ENCODE measurements around the gene PLD1.
A peak's percentile ranks its signal among the peaks of the same experiment; 100 is the strongest.

The PLD1 gene

DNA sequence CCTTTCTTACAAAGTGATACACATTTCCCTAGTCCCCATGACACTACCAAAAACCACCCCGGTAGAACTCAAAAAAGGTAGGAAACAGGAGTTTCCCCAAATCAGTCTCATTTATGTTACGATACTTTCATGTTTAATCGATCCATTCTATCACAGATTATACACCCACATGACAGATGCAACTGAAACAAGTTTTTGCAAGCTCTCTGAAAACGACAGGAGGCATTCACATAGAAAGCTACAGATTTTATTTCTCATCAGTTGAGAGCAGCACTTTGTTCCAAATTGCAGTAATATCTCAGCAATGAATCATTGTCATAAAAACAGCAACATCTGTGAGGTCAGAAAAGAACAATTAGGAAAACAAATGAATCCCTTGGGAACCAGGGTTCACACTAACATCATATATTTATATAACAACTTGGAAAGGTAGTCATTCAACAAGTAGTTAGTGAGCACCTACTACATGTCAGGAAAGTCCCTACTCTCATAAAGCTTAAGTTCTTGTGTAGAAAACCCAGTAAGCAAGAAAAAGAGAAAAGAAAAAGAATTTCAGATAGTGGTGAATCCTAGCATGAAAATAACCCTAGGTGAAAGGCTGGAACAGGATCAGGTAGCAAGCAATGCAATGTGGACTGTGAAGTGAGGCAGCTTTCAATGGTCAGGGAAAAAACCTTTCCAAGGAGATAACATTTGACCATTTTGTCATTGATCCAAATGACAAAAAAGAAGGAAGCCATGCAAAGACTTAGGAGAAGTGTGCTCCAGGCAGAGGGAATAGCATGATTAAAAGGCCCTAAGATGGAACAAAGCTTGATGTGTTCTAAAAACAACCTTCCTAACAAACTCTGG, 8.3 kb downstream of the PLD1 start:
- no peaks in the 10 kb centered on the region for H3K36me3 Mint-ChIP-seq
- no peak overlapping the region for H3K27ac Mint-ChIP-seq
- no peak overlapping the region for H3K4me3 Mint-ChIP-seq
- H3K4me1 Mint-ChIP-seq = no peaks in the 10 kb centered on the region
- no peak for ATAC-seq
- H3K27me3 Mint-ChIP-seq = peaks cover 2% of the 10 kb centered on the region
- no peaks in the 10 kb centered on the region for H3K9me3 Mint-ChIP-seq

DNA sequence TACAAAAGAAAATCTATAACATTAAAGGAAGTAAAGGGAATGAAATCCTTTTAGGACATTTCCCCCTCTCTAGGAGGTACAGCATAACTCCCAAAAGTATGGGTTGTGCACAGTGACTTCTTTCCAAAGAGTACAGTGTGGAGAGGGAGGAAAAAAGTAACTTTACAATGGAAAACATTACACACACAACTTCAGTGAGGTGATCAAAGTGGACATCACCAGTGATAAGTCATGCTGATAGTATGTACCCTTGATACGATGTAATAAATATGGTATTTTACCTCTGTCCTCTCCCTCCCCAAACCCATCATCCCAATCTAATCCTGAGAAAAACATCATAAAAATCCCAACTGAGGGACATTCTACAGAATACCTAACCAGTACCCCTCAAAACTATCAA, 10.8 kb downstream of the PLD1 start:
- Mint-ChIP-seq H3K4me3 (no peak overlapping the region), H3K27me3 (no peaks in the 10 kb centered on the region), H3K36me3 (no peaks in the 10 kb centered on the region), H3K4me1 (no peaks in the 10 kb centered on the region), H3K9me3 (no peaks in the 10 kb centered on the region), H3K27ac (no peak overlapping the region)
- no peak for ATAC-seq

DNA sequence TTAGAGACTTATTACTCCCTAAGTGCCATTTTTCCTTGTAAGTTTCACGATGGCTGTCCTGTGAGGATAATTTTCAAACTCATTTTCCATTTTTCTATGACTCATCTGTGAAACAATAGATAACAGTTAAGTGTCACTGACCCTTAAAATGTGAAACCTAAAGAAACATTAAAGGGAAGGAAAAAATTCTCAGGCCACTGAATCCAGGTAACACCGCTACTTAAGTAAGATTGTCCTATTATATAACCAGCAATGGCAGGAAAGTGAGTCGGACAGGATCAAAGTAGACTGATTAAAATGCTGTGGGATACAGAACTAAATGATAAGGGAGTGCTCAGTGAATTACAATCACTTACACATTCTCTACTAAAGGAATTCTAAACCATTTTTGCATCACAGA, 12.4 kb downstream of the PLD1 start:
- H3K27me3 Mint-ChIP-seq = no peaks in the 10 kb centered on the region
- no peaks in the 10 kb centered on the region for H3K36me3 Mint-ChIP-seq
- H3K27ac Mint-ChIP-seq = no peak overlapping the region
- H3K4me3 Mint-ChIP-seq = no peak overlapping the region
- no peaks in the 10 kb centered on the region for H3K4me1 Mint-ChIP-seq
- no peaks in the 10 kb centered on the region for H3K9me3 Mint-ChIP-seq
- no peak for ATAC-seq

DNA sequence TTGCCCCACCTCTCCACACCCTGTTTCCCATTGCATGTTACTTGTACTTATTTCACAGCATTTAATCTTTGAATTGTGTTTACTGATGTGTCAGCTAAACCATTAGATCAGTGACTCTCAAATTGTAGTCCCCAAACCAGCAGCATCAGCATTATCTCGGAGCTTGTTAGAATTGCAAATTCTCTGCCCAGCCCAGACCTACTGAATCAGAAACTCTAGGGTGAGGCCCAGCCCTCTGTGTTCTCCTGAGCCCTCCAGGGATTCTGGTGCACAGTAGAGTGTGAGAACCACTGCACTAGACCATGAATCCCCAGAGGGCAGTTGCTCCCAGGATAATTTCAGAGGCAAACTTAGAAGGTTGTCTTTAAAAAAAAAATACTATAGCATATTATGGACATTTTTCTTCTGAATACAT, 13.0 kb downstream of the PLD1 start:
- H3K27ac Mint-ChIP-seq = no peak overlapping the region
- H3K9me3 Mint-ChIP-seq = no peaks in the 10 kb centered on the region
- no peak for ATAC-seq
- no peak overlapping the region for H3K4me3 Mint-ChIP-seq
- H3K27me3 Mint-ChIP-seq = peaks cover 3% of the 10 kb centered on the region
- H3K4me1 Mint-ChIP-seq = no peaks in the 10 kb centered on the region
- no peaks in the 10 kb centered on the region for H3K36me3 Mint-ChIP-seq

DNA sequence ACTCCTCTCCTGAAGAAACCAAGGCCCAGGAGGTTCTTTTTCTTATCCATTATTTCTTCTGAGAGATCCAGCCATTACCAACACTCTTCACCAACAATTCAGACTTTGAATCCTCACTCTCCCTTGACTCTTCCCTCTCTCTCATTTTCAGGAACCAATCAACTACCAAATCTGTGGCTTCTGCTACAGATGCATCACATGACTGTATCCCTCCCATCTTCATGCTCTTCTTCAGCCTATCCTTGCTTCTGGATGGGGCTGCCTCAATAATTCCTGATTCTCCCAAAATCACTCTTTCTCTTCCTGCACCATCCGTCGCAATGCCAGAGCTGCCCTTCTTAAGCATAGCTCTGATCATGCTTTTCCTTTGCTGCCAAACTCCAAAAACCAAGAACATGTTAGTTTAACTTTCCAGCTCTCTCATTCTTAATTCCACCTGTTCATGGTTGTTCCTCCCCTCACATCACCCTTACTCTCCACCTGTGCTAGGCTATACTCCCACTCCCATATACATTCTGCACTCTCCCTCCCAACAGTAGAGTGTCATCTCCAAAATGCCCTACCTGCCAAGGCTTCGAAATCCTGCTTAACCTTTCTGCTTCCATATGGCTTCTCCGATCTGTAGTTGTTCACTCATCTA, 13.5 kb downstream of the PLD1 start:
- no peaks in the 10 kb centered on the region for H3K4me1 Mint-ChIP-seq
- H3K27me3 Mint-ChIP-seq = peaks cover 8% of the 10 kb centered on the region
- no peaks in the 10 kb centered on the region for H3K9me3 Mint-ChIP-seq

DNA sequence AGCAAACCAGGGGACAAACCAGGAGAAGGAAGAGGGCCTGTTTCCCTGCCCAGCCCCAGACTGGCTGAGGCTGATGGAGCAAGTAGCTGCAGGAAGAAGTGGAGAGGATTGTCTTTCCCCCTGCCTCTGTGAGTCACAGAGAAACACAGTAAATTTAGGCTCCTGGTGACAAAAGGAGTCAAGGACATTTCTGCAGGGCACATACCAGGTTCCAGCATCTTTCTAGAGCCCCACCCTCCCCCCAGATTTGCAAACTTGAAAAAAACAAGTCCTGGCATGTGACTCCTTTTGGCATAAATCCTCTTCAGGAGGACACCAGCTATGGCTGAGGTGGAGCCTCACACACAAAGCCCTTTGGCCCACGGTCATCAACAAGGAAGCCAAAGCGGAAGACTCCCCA, 17.8 kb downstream of the PLD1 start:
- Mint-ChIP-seq H3K4me1 (no peaks in the 10 kb centered on the region), H3K4me3 (no peak overlapping the region), H3K27me3 (peaks cover 8% of the 10 kb centered on the region), H3K36me3 (no peaks in the 10 kb centered on the region), H3K9me3 (no peaks in the 10 kb centered on the region), H3K27ac (no peak overlapping the region)
- ATAC-seq = peak; percentile 4

More for the DNA sequence above, 13.5 kb downstream of the PLD1 start:
- no peak for ATAC-seq
- H3K36me3 Mint-ChIP-seq = no peaks in the 10 kb centered on the region
- H3K27ac Mint-ChIP-seq = no peak overlapping the region
- no peak overlapping the region for H3K4me3 Mint-ChIP-seq

DNA sequence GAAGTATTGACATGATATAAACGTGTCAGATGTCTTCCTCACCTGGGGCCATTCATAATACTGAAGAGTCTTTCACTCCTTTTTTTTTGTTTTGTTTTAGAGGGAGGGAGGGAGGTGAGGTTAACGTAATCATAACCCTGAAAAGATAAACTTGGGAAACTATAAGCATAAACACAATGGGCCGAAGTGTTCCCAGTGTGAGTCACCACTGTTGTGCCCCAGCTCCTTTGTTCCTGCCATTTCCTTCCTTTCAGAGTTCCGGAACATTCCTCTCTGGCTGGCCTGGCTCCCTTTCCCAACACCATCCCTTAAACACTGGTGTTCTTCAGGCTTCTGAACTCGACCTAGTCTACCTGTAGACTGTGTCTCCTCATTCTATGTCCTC, 18.6 kb downstream of the PLD1 start:
- H3K27me3 Mint-ChIP-seq = peaks cover 8% of the 10 kb centered on the region
- no peak for ATAC-seq
- no peak overlapping the region for H3K27ac Mint-ChIP-seq
- no peak overlapping the region for H3K4me3 Mint-ChIP-seq
- H3K4me1 Mint-ChIP-seq = no peaks in the 10 kb centered on the region
- H3K36me3 Mint-ChIP-seq = no peaks in the 10 kb centered on the region
- no peaks in the 10 kb centered on the region for H3K9me3 Mint-ChIP-seq

DNA sequence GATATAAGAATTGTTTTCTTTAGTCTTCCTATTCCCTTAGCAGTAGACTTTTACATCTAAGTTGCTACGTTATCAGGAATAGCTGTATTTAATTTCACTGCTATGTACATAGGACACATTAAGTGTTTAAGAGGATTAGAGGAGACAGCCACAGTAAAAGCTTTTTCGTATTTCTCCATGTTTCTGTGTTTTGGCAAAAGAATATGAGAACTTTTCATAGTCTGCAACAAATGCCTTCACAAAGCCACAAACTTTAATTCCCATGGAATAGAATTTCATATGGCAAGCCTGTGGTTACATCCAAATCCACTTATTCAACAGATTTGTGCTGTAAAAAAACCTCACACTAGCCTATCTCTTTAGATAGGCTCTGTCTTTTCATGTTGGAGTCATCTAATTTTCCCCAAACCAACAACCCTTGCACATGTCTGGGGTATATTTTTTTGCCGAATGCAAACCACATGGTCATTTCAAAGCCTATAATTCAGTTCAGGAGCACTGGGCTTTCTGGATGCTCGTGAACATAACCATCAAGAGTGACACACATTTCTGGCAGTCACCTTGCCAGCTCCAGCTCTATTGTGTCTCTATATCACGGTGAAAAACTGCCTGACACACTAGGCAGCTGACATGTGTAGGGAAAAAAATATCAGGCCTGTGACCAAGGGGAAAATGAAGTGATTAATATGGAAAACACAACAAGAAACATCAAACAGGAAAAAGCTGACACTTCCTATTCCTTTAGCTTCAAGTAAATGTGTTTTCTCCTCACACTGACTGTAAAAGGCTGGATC, 19.2 kb downstream of the PLD1 start:
- ATAC-seq = no peak
- Mint-ChIP-seq H3K27me3 (peaks cover 8% of the 10 kb centered on the region), H3K9me3 (no peaks in the 10 kb centered on the region), H3K27ac (no peak overlapping the region), H3K4me1 (no peaks in the 10 kb centered on the region), H3K36me3 (no peaks in the 10 kb centered on the region), H3K4me3 (no peak overlapping the region)

DNA sequence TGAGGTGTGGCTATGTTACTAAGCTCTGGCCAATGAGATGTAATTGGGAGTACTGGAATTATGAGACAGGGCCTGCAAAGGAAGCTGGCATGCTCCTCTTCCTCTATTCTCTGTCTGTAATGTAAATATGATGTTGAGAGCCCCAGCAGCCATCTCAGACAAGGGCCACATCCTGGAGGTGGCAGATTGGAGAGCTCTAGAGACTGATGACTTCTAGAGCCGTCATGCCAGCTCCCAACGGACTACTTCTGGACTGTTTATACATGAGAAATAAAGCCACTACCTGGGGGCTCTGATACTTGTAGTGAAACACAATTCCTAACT, 19.7 kb downstream of the PLD1 start:
- Mint-ChIP-seq H3K27me3 (peaks cover 8% of the 10 kb centered on the region), H3K27ac (no peak overlapping the region), H3K36me3 (no peaks in the 10 kb centered on the region), H3K4me3 (no peak overlapping the region), H3K4me1 (no peaks in the 10 kb centered on the region), H3K9me3 (no peaks in the 10 kb centered on the region)
- no peak for ATAC-seq

DNA sequence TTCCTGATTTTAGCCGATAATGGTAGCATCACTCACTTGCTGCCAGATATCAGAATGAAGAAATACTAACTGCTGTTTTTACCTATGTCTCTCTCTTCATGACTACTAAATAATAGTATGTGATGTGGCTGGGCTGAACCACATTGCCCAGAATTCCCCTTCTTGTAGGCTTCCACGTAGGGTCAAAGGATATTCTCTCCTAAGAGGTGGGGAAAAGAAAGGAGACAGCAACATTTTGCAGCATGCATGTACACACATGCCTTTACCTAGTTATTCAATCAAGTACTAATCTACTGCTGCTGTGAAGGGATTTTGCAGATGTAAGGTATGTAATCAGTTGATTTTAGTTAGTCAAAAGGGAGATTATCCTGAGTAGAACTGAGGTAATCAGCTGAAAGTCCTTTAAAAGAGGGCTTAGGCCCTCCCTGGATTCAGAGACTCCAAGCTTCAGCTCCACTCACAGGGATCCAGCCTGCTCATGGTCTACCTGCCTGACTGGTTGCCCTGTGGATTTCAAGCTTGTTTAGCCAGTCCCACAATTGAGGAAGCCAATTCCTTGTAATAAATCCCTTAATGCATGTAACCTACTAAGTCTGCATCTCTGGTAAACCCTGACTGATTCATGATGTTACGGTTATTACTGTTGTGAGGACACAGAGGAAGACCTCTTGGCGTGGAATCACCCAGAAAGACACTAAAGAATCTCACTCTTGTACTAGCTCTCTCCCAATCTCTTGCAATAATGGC, 20.4 kb downstream of the PLD1 start:
- ATAC-seq = no peak
- H3K9me3 Mint-ChIP-seq = no peaks in the 10 kb centered on the region
- no peak overlapping the region for H3K27ac Mint-ChIP-seq
- no peaks in the 10 kb centered on the region for H3K36me3 Mint-ChIP-seq
- peaks cover 8% of the 10 kb centered on the region for H3K27me3 Mint-ChIP-seq
- no peaks in the 10 kb centered on the region for H3K4me1 Mint-ChIP-seq
- no peak overlapping the region for H3K4me3 Mint-ChIP-seq

DNA sequence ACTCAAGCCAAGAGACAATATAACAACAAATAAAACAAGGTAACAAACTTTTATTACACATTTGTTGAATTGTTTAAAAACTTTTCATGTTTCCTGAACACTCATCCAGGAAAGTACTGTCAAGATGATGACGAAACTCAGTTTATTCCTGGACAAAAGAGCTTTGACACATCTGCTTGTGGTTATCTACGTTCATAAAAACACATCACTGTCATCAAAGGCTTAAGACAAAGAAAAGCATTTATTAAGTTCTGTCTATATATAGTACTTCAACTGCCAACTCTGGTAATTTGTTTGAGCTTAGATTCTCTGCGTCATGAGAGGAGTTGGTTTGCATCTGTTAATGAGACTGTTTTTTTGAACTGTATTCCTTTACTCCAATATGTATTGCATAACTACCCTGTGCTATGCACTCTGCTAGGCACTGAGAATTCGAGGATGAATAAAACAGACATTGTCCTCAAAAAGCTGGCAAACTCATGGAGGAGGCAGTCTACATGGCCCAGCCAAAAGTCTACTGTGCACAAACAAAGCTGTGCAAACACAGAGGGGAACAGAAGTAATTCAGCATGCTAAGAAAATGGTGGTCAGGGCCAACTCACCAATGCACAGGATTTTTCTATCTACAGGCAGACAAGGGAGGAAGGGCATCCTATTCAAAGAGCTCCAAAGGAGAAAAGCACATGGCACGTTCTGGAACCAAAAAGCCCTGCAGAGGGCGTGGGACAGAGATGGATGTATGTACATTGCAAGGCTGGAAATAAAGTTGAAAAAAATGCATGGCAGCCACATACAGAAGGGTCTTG, 21.5 kb downstream of the PLD1 start:
- no peak for ATAC-seq
- peaks cover 8% of the 10 kb centered on the region for H3K27me3 Mint-ChIP-seq
- no peaks in the 10 kb centered on the region for H3K4me1 Mint-ChIP-seq
- H3K4me3 Mint-ChIP-seq = no peak overlapping the region
- H3K36me3 Mint-ChIP-seq = no peaks in the 10 kb centered on the region
- no peaks in the 10 kb centered on the region for H3K9me3 Mint-ChIP-seq
- no peak overlapping the region for H3K27ac Mint-ChIP-seq

DNA sequence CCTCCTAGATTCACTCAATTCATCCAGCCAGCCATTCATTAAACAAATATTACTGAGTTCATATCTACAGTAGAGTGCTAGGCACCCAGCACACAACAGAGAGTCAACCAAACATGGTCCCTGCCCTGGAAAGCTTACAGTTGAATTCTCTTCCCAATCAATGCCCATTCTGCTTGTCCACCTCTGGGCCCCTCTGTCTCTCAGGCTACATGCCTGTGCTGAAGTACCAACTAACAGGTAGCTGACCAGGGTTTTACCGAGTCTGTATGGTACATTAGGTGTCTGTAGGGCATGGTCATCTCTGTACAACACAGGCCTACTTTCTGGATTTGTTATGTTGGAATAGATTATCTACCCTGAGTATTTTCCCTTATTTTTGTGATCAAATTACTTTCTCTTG, 23.3 kb downstream of the PLD1 start:
- H3K27ac Mint-ChIP-seq = no peak overlapping the region
- H3K36me3 Mint-ChIP-seq = no peaks in the 10 kb centered on the region
- H3K9me3 Mint-ChIP-seq = no peaks in the 10 kb centered on the region
- H3K4me1 Mint-ChIP-seq = no peaks in the 10 kb centered on the region
- H3K27me3 Mint-ChIP-seq = peaks cover 2% of the 10 kb centered on the region
- no peak overlapping the region for H3K4me3 Mint-ChIP-seq
- ATAC-seq = no peak

DNA sequence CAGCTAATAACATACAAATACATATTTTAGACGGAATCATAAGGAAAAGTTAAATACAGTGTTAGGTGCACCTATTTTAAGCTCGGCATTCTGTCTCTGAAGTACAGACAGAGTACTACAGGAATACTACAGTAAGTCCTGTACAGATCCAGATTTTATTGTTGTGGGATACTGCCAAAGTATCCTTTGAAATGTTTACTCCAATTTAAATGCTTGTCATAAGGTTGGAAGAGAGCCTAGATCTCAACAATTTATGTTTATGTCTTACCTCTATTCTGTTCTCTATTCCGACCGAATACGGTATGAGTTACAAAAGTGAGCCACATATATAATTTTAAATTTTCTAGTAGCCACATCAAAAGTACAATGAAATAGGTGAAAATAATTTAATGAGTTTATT, 25.3 kb downstream of the PLD1 start:
- ATAC-seq = no peak
- H3K27me3 Mint-ChIP-seq = no peaks in the 10 kb centered on the region
- no peak overlapping the region for H3K27ac Mint-ChIP-seq
- no peaks in the 10 kb centered on the region for H3K36me3 Mint-ChIP-seq
- H3K4me3 Mint-ChIP-seq = no peak overlapping the region
- no peaks in the 10 kb centered on the region for H3K9me3 Mint-ChIP-seq
- no peaks in the 10 kb centered on the region for H3K4me1 Mint-ChIP-seq

DNA sequence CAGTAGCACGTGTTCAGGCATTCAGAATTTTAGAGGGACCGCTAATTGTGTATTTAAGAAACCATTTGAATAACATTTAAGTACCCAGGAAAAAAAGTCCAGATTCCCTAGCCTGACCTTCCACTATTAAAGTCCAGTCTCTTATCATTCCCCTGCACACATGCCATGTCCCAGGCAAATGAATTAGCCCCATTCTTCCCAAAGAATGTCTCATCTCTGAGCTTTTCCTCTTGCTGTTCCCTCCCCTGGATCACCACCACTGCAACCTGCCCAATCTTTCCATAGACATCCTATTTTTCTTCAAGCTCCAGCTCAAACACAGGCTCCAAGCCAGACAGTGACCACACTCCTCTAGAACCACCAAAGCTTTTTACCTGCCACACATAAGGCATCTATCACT, 25.9 kb downstream of the PLD1 start:
- Mint-ChIP-seq H3K36me3 (no peaks in the 10 kb centered on the region), H3K4me1 (no peaks in the 10 kb centered on the region), H3K27me3 (no peaks in the 10 kb centered on the region), H3K9me3 (no peaks in the 10 kb centered on the region), H3K27ac (no peak overlapping the region), H3K4me3 (no peak overlapping the region)
- ATAC-seq = no peak
